B cell (primary cell): ENCODE measurements around the gene HMBS.

Experiments
- CTCF ChIP-seq: fragments of 200-600 bp; IDR thresholded peaks from one replicate; pipeline ENCODE4 v1.8.0; 2022; ENCODE audit warnings: antibody characterized with exemption, mild to moderate bottlenecking
- EZH2 ChIP-seq: IDR thresholded peaks from 2 replicates; pipeline ENCODE4 v1.6.1; 2012; ENCODE audit warnings: borderline replicate concordance, low read depth, mild to moderate bottlenecking, moderate library complexity, low read length; ENCODE audit not compliant: insufficient read depth, poor library complexity, severe bottlenecking

DNA sequence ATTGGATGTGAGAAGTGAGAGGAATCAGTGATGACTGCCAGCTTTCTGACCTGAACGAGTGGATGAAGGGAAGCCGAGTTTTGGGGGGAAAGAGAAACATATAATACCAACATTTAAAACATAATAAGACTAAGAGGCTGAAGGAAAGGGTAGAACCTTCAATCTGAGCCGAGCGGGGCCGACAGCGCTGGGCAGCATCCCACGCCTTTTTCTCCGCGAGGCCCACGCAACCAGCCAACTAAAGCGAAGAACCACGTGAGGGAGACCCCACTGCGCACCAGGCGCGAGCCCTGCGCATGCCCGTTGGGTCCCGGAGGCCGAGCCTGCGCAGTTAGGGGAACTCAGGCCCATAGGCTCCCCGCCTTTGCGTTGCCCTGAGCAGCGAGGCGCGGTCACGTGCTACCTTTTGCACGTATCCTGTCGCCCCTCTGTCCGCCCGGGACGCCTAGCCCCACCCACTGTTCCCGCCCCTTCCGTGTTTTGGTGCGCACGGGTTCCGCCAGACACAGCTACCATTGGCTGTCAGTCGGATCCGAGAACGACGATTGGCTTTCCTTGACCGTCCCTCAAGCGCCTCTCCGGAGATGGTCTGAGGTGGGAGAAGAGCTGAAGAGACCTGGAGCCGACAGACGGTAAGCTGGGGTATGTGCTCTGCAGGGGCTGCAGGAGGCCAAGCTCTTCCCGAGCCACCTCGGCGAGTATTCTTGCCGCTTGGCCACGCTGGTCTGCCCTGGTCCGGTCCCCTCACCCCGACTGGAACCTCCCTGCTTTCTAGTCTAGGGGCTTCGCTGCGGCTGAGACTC lies 36.5 kb downstream of the HMBS start, which contains the start of gene HINFP:
- TF ChIP-seq EZH2 (no peak), CTCF (no peak)
